HCEC 1CT (cell line): ENCODE measurements around the gene PGAP2.
"Not testable (repeated sequence)": the region's sequence is repeated elsewhere in the genome, so short reads cannot be mapped to it uniquely, and the experiment has no call there.

Experiments used
- DNase-seq: peaks from one replicate; pipeline ENCODE4 v3.0.0-alpha.2; 2017

The PGAP2 gene

DNA sequence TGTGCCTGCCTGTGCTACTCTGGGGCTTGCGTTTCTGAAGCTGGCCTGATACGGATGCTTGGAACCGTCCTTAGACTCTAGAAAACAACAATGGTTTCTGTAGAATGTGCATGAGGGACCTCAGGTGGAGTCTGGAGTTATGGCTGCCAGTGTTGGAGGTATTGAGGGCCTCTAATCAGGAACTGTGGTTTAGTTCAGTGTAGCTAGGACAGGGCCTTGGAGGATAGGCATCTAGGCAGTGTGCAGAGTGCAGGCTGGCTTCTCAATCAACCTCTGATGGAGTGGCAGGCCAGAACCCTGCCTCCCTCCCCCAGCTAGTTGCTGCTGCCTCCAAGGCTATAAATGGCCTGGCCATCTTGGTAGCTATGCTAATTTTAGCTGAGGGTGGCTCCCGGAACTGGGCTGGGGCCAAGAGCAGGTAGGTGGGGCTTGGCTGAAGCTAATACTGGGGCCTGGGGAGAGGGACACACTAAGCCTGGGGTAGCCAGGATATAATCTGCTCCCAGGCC lies 51.1 kb downstream of the PGAP2 start:
- no peak for DNase-seq

DNA sequence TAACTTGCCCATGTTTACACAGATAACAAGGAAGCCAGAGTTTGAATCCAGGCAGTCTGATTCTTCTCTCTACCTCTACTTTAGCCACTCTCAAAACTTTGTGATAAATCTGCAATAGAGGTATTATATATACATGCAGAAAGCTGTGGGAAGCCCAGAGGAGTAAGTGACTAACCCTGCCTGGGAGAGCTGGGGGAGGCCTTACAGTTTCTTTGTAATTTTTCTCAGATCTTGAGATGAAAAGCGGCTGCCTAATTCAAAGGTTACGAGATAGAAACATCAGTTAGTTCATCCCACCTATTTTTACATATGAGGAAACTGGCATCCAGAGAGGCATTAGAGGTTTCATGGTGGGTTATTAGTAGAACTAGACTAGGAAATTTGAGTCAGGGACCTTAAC lies 52.0 kb downstream of the PGAP2 start:
- DNase-seq = no peak

DNA sequence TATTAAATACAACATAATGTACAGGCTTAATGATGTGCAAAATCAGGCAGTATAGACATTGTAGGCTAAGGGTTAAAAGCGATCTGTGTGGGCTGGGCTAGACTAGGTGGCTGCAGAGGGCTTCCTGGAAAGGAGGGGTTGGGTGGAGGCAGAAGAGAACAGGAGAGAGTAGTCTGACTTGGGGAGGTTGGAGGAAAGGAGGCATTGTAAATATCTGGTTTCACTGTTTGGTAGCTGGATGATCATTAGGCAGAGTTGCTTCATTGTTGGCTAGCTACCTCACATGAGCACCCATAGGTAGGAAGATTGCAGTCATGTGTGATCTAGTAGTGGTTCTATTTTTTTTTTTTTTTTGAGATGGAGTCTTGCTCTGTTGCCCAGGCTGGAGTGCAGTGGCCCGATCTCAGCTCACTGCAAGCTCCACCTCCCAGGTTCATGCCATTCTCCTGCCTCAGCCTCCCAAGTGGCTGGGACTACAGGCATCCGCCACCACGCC lies 52.6 kb downstream of the PGAP2 start:
- DNase-seq = not testable (repeated sequence)

DNA sequence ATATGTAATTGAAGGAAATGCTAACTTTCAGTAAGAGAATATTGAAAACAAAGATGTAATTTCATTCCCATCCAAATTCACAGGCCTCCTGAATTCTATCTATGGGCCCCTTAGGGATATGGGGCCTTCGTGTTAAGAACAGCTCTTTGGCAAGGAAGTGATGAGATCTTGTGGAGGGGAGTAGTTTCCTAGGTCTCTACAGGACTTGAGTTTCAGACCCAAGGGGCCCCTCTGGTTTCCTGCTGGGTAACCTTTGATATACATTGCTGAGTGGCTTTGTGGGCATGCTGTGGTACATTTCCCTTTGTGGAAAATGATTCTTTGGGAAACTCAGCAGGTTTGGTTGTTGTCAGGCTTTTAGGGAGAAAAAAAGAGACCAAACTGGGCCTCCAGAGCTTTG lies 53.3 kb downstream of the PGAP2 start:
- DNase-seq = no peak

DNA sequence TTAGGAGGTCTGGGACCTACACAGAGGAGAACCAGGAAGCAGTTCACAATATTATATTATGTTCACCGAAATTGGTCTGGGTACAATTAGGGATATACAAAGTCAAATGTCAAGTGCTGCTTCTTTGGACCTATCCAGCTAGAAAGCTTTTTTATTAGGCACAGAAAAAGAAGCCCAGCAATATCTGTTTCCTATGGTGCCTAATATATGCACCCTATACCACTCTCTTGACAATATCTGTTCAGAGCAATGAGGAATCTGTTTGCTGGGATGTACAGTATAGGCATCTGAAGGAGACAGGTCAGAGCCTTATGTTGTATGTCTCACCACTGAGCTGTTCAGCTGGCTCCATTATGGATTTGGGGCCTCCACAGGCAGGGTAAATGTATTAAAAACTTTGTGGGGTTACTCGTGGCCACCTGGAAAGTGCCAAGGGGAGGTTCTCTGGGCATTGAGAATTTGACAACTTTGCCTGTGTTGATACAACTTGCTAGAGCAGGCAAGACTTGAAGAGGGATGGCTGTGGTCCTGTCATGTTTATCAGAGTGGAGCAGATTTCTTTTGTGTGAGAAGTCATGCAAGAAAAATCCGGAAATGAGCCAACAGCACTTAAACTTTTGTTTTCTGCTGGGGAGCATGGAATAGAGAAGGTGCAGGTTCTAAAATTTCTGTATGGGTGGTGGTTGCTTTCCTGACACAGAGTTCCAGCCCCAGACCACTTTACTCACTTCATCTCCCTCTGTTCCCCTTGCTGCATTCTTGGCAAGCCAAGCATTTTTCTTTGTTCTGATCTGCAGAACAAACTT lies 57.2 kb downstream of the PGAP2 start:
- DNase-seq = peak; percentile 69

DNA sequence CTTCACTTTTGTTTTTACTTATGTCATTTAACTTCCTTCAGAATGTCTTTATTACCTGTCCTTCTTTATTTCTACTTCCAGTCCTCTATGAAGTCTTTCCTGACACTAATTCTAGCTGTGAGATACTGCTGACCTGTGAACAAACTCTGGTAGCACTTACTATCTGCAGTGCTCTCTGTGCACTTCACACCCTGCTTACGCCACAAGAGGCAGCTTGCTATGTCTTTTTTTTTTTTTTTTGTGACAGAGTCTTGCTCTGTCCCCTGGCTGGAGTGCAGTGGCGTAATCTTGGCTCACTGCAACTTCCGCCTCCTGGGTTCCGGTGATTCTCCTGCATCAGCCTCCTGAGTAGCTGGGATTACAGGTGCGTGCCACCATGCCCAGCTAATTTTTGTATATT lies 57.8 kb downstream of the PGAP2 start:
- DNase-seq = no peak

DNA sequence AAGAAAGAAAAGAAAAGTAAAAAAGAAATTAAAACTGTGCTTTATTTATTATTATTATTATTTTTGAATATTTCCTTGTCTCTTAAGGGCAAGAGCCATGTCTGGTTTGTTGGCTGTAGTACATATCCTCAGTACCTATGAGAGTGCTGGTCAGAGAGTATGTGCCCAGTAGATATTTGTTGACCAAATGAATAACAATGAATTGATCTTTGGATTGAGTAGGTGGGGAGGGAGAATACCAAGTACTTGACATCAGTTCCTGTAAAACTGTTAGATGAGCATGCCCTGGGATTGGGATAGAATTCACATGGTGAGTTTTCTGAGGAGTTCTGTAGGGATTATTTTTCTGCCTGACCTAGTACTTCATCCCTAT lies 58.5 kb downstream of the PGAP2 start:
- DNase-seq = no peak

DNA sequence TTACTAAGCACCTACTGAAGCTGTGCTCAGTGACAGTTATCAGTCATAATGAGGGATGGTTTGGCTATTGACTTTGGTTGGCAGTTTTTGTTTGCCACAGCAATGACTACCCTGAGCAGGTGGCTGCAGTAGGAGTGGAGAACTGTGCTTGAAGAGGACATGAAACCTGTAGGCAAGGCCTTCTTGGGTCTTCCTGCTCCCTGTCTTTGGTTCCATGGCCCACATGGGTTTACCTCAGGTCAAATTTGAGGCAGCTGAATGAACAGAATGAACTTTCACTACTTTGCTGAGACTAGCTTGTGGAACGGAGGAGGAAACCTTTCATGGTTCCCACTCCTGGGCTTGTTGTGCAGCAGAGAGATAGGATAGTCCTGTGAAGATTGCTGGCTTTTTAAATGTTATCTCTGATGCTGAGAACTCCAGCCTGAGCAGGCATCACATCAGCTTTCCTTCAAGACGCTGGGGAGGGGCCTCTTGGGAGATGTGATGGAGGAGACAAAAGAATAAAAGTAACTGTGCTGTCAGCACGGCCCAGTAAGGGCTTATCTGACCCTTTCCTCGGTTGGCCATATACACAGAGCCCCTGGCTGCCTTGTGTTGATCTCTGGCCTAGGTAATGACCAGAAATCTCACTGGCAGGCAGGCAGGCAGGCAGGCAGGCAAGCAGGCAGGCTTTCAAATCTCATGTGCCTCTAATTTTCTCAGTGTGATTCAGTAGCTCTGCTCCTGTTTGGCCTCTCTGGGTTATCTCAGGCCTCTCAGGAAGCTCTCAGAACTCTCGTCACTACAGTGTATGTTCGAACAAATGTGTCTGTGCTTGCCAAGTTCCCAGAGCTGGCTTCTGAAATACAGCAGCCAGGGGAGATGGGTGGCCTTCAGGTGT lies 59.1 kb downstream of the PGAP2 start:
- DNase-seq = no peak

DNA sequence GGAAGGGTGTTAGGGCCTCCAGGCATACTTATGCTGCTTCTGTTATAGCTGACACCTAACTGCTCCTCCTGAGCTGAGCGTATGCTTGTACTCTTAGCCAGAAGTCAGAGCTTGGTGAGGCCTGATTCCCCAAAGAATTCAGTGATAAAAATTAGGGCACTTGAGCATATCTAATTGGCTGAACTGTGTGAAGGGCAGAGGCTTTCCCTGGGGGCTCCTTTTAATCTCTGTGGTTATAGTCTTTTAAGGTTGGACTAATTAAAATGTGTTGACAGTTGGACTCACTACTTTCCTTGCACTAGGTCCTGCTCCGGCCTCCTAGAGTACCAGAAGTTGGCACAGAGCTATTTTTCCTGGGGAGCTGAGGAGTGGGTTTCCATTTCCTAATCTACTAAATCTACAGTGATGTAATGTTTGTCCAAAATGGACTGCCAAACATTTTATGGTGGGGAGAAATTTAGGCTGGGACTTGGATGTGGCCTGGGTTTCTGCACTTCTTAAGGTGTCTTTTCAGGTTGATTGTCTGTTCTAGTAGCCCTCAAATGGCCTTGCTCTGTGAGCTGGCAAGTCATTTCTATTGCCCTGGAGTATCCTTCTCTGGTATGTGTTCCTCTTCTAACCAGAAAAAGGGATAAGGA lies 65.5 kb downstream of the PGAP2 start:
- no peak for DNase-seq
